Neural progenitor cell (in vitro differentiated cells): ENCODE measurements around the gene PIAS1. TPM values are rescaled to one million over a fixed set of nuclear protein-coding genes. Genes with fewer than 3 reads are reported as not detected.

Source experiments
- DNase-seq: peaks from one replicate; pipeline ENCODE4 v3.0.0-alpha.2; 2016; ENCODE audit warnings: low spot score
- H2AFZ ChIP-seq: fragments of 200-600 bp; sonication (generic); replicated peaks from 2 replicates; pipeline ENCODE4 v1.6.1; 2016; ENCODE audit warnings: antibody characterized with exemption
- H3F3A ChIP-seq: fragments of 200-600 bp; sonication (generic); 2 replicates; pipeline ENCODE4 v1.6.1; 2016; ENCODE audit warnings: antibody characterized with exemption, low read depth
- H3K27ac ChIP-seq: fragments of 200-600 bp; sonication (generic); 2 replicates; pipeline ENCODE4 v1.5.1; 2016; ENCODE audit warnings: mild to moderate bottlenecking
- H3K27me3 ChIP-seq: fragments of 200-600 bp; sonication (generic); 2 replicates; pipeline ENCODE4 v1.6.1; 2016; ENCODE audit warnings: mild to moderate bottlenecking, moderate library complexity
- H3K36me3 ChIP-seq: fragments of 200-600 bp; sonication (generic); 2 replicates; pipeline ENCODE4 v1.5.1; 2016
- H3K4me1 ChIP-seq: fragments of 200-600 bp; sonication (generic); 2 replicates; pipeline ENCODE4 v1.6.1; 2016; ENCODE audit warnings: mixed run types
- H3K4me2 ChIP-seq: fragments of 200-600 bp; sonication (generic); 2 replicates; pipeline ENCODE4 v1.6.1; 2016
- H3K4me3 ChIP-seq: fragments of 200-600 bp; sonication (generic); 2 replicates; pipeline ENCODE4 v1.5.1; 2016
- H3K79me2 ChIP-seq: fragments of 200-600 bp; sonication (generic); 2 replicates; pipeline ENCODE4 v1.6.1; 2016; ENCODE audit warnings: low read depth
- H3K9ac ChIP-seq: fragments of 200-600 bp; sonication (generic); 2 replicates; pipeline ENCODE4 v1.6.1; 2016
- H3K9me3 ChIP-seq: fragments of 200-600 bp; sonication (generic); 2 replicates; pipeline ENCODE4 v1.5.1; 2016; ENCODE audit warnings: low read depth
- H4K20me1 ChIP-seq: fragments of 200-600 bp; sonication (generic); 2 replicates; pipeline ENCODE4 v1.6.1; 2016; ENCODE audit warnings: low read depth
- H3K27ac Mint-ChIP-seq: 3 replicates; pipeline ENCODE4 v1.8.0; 2021; ENCODE audit warnings: mixed read lengths
- H3K27me3 Mint-ChIP-seq: 2 replicates; pipeline ENCODE4 v1.8.0; 2022; ENCODE audit warnings: low read depth, mild to moderate bottlenecking, inconsistent platforms, moderate library complexity, mixed read lengths; ENCODE audit not compliant: insufficient read depth
- H3K36me3 Mint-ChIP-seq: 3 replicates; pipeline ENCODE4 v1.8.0; 2021; ENCODE audit warnings: mixed read lengths
- H3K4me1 Mint-ChIP-seq: 3 replicates; pipeline ENCODE4 v1.8.0; 2021; ENCODE audit warnings: mixed read lengths
- H3K4me3 Mint-ChIP-seq: 3 replicates; pipeline ENCODE4 v1.8.0; 2021; ENCODE audit warnings: mild to moderate bottlenecking, moderate library complexity, mixed read lengths
- H3K9me3 Mint-ChIP-seq: 3 replicates; pipeline ENCODE4 v1.8.0; 2020; ENCODE audit warnings: mixed read lengths
- CTCF ChIP-seq: fragments of 200-600 bp; sonication (generic); IDR thresholded peaks from 2 replicates; pipeline ENCODE4 v1.5.1; 2017; ENCODE audit warnings: antibody characterized with exemption, mild to moderate bottlenecking
- EZH2 ChIP-seq: fragments of 200-600 bp; sonication (generic); IDR thresholded peaks from 2 replicates; pipeline ENCODE4 v1.6.1; 2017; ENCODE audit warnings: antibody characterized with exemption, mild to moderate bottlenecking, moderate library complexity
- EZH2phosphoT487 ChIP-seq: fragments of 200-600 bp; sonication (generic); IDR thresholded peaks from 2 replicates; pipeline ENCODE4 v1.6.1; 2017; ENCODE audit warnings: antibody characterized with exemption
- total RNA-seq: library from RNA; depleted of rRNA; stranded (reverse); fragments of >200 nt; gene quantifications from 2 replicates; pipeline ENCODE4 v1.2.3, GENCODE V29; 2015; ENCODE audit warnings: low replicate concordance

Gene PIAS1
- total RNA-seq, 1 donor from 2014 or later = 34.6 TPM

- H3K4me3 Mint-ChIP-seq = no peak overlapping the region
- H3K4me1 Mint-ChIP-seq = peaks cover 2% of the 10 kb centered on the region
- no peak overlapping the region for H3K27ac Mint-ChIP-seq
- H3K9ac ChIP-seq = no peak overlapping the region
- H3K27ac ChIP-seq = no peak overlapping the region
- H3K4me1 ChIP-seq = no peaks in the 10 kb centered on the region
- no peak for DNase-seq
- no peaks in the 10 kb centered on the region for H3F3A ChIP-seq
- H3K9me3 Mint-ChIP-seq = peaks cover 7% of the 10 kb centered on the region
- TF ChIP-seq EZH2phosphoT487 = no peak
- no peak for TF ChIP-seq EZH2
- TF ChIP-seq CTCF = no peak
- H3K79me2 ChIP-seq = no peaks in the 10 kb centered on the region
- H3K9me3 ChIP-seq = no peaks in the 10 kb centered on the region
- no peaks in the 10 kb centered on the region for H3K36me3 Mint-ChIP-seq
- H3K4me2 ChIP-seq = no peak overlapping the region
- H2AFZ ChIP-seq = no peak overlapping the region
- peaks cover 7% of the 10 kb centered on the region for H3K27me3 Mint-ChIP-seq
- H4K20me1 ChIP-seq = no peaks in the 10 kb centered on the region
- H3K27me3 ChIP-seq = no peaks in the 10 kb centered on the region
- no peaks in the 10 kb centered on the region for H3K36me3 ChIP-seq
- H3K4me3 ChIP-seq = no peak overlapping the region
Observed at GRCh38 chr15:68045289-68046265, 8.5 kb upstream of the PIAS1 start.

GRCh38 chr15:68047826-68048225 lies 6.3 kb upstream of the PIAS1 start:
- H4K20me1 ChIP-seq = no peaks in the 10 kb centered on the region
- H3K36me3 Mint-ChIP-seq = no peaks in the 10 kb centered on the region
- H3K79me2 ChIP-seq = no peaks in the 10 kb centered on the region
- H3K27me3 ChIP-seq = no peaks in the 10 kb centered on the region
- H3F3A ChIP-seq = no peaks in the 10 kb centered on the region
- no peaks in the 10 kb centered on the region for H3K36me3 ChIP-seq
- H3K9ac ChIP-seq = no peak overlapping the region
- H3K27ac ChIP-seq = no peak overlapping the region
- no peak overlapping the region for H3K4me3 Mint-ChIP-seq
- peak overlapping the region; percentile 30 for H3K27ac Mint-ChIP-seq
- H2AFZ ChIP-seq = no peak overlapping the region
- no peaks in the 10 kb centered on the region for H3K9me3 Mint-ChIP-seq
- H3K9me3 ChIP-seq = no peaks in the 10 kb centered on the region
- H3K4me1 Mint-ChIP-seq = peaks cover 7% of the 10 kb centered on the region
- no peak for TF ChIP-seq EZH2
- TF ChIP-seq CTCF = no peak
- no peak for TF ChIP-seq EZH2phosphoT487
- H3K4me1 ChIP-seq = peaks cover under 1% of the 10 kb centered on the region
- no peak overlapping the region for H3K4me2 ChIP-seq
- peaks cover 6% of the 10 kb centered on the region for H3K27me3 Mint-ChIP-seq
- no peak overlapping the region for H3K4me3 ChIP-seq
- no peak for DNase-seq

DNA sequence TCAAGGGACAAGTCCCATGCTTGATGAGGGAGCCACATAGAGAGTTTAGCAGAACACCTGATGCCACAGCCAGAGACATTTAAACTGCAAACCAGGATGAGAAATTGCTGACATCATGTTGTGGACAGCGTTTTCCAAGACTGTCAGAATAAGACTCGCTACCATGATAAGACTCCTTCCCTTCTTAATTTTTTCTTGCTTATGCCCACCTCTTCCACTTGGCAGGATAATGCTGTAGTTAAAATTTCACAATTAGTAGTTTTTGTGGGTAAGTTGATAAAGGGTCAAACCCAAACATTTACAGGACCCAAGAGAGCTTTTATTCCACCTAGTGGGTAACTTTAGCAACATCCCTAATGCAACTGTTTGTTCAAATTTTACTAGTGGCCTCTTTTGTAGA lies 3.0 kb upstream of the PIAS1 start:
- TF ChIP-seq CTCF (no peak), EZH2 (no peak), EZH2phosphoT487 (no peak)
- Histone ChIP-seq H3K9me3 (no peaks in the 10 kb centered on the region), H3K4me3 (no peak overlapping the region), H3K27me3 (no peaks in the 10 kb centered on the region), H3F3A (peaks cover 21% of the 10 kb centered on the region), H3K27ac (no peak overlapping the region), H3K79me2 (peaks cover 19% of the 10 kb centered on the region), H3K4me2 (no peak overlapping the region), H4K20me1 (peaks cover 13% of the 10 kb centered on the region), H3K4me1 (peaks cover 16% of the 10 kb centered on the region), H3K9ac (no peak overlapping the region), H2AFZ (peak overlapping the region; percentile 52), H3K36me3 (no peaks in the 10 kb centered on the region)
- Mint-ChIP-seq H3K27ac (no peak overlapping the region), H3K4me1 (peaks cover 18% of the 10 kb centered on the region), H3K4me3 (no peak overlapping the region), H3K36me3 (no peaks in the 10 kb centered on the region), H3K9me3 (no peaks in the 10 kb centered on the region), H3K27me3 (no peaks in the 10 kb centered on the region)
- DNase-seq = no peak
